SK-N-SH treated with all-trans-retinoic acid at 6 μM for 48 hours (cell line): ENCODE measurements around the gene POLR1C.

Experiments used
- CREB5 ChIP-seq: fragments of 250-450 bp; sonication (Bioruptor Pico); IDR thresholded peaks from 2 replicates; pipeline ENCODE4 v1.5.1; 2020; ENCODE audit warnings: low read depth, mild to moderate bottlenecking, moderate library complexity
- CSDC2 ChIP-seq: fragments of 250-450 bp; sonication (Bioruptor Pico); IDR thresholded peaks from 2 replicates; pipeline ENCODE4 v1.5.0; 2020; ENCODE audit warnings: mild to moderate bottlenecking, moderate library complexity
- ESRRG ChIP-seq: fragments of 250-450 bp; sonication (Bioruptor Pico); IDR thresholded peaks from 2 replicates; pipeline ENCODE4 v1.6.1; 2021; ENCODE audit warnings: mild to moderate bottlenecking
- OSR1 ChIP-seq: fragments of 250-450 bp; sonication (Bioruptor Pico); IDR thresholded peaks from 2 replicates; pipeline ENCODE4 v1.8.0; 2022; ENCODE audit warnings: moderate library complexity, mild to moderate bottlenecking, inconsistent platforms
- PATZ1 ChIP-seq: fragments of 250-450 bp; sonication (Bioruptor Pico); IDR thresholded peaks from 2 replicates; pipeline ENCODE4 v1.8.0; 2020; ENCODE audit warnings: mild to moderate bottlenecking, moderate library complexity, borderline replicate concordance
- PPARA ChIP-seq: fragments of 250-450 bp; sonication (Bioruptor Pico); IDR thresholded peaks from 2 replicates; pipeline ENCODE4 v1.5.0; 2020; ENCODE audit warnings: mild to moderate bottlenecking, borderline replicate concordance
- RARB ChIP-seq: fragments of 250-450 bp; sonication (Bioruptor Pico); IDR thresholded peaks from 2 replicates; pipeline ENCODE4 v1.8.0; 2021; ENCODE audit warnings: mild to moderate bottlenecking, moderate library complexity
- TCF4 ChIP-seq: fragments of 250-450 bp; sonication (Bioruptor Pico); IDR thresholded peaks from 2 replicates; pipeline ENCODE4 v1.8.0; 2021; ENCODE audit warnings: mild to moderate bottlenecking, moderate library complexity, borderline replicate concordance
- TOX ChIP-seq: fragments of 250-450 bp; sonication (Bioruptor Pico); IDR thresholded peaks from 2 replicates; pipeline ENCODE4 v1.8.0; 2021; ENCODE audit warnings: mild to moderate bottlenecking, moderate library complexity, borderline replicate concordance
- TSHZ2 ChIP-seq: fragments of 250-450 bp; sonication (Bioruptor Pico); IDR thresholded peaks from 2 replicates; pipeline ENCODE4 v1.5.0; 2020; ENCODE audit warnings: mild to moderate bottlenecking, moderate library complexity
- ZFP3 ChIP-seq: fragments of 250-450 bp; sonication (Bioruptor Pico); IDR thresholded peaks from 2 replicates; pipeline ENCODE4 v1.5.0; 2020; ENCODE audit warnings: mild to moderate bottlenecking, moderate library complexity
- ZFP30 ChIP-seq: fragments of 450-650 bp; formaldehyde crosslinking; IDR thresholded peaks from 2 replicates; pipeline ENCODE4 v1.5.0; 2022; ENCODE audit warnings: mild to moderate bottlenecking, moderate library complexity
- ZNF565 ChIP-seq: fragments of 450-650 bp; formaldehyde crosslinking; conservative IDR thresholded peaks from 2 replicates; pipeline ENCODE4 v1.5.0; 2020; ENCODE audit warnings: low read depth, mild to moderate bottlenecking, moderate library complexity

- TF ChIP-seq ZNF565 (no peak), CSDC2 (CRISPR knock-in tag) (no peak), TCF4 (CRISPR knock-in tag) (no peak), ZFP3 (CRISPR knock-in tag) (no peak), ZFP30 (CRISPR knock-in tag) (no peak), TOX (CRISPR knock-in tag) (no peak), CREB5 (CRISPR knock-in tag) (no peak), TSHZ2 (no peak), RARB (CRISPR knock-in tag) (no peak), ESRRG (CRISPR knock-in tag) (no peak), PATZ1 (CRISPR knock-in tag) (no peak), OSR1 (CRISPR knock-in tag) (no peak), PPARA (no peak)
Observed at GRCh38 chr6:43503443-43503842, 13.4 kb upstream of the POLR1C start.
